ENCODE results near the gene ALOX12B. TPM values are rescaled to one million over a fixed set of nuclear protein-coding genes. Genes with fewer than 3 reads are reported as not detected.
"Not testable (repeated sequence)": the region's sequence is repeated elsewhere in the genome, so short reads cannot be mapped to it uniquely, and the experiment has no call there.

ALOX12B gene
- total and polyA plus RNA-seq, 11 donors, result not detected

GRCh38 chr17:8064561-8065019, 22.9 kb downstream of the ALOX12B start:
- Histone ChIP-seq H3K4me3 (no peak overlapping the region), H3K27me3 (peaks cover 19 to 55% (median 42%) of the 10 kb centered on the region in 9 donors)
- no peak for ATAC-seq

GRCh38 chr17:8063761-8064534, 23.6 kb downstream of the ALOX12B start:
- TF ChIP-seq POLR2A (IDR thresholded peaks at IDR 0.05) (no peak), CTCF (IDR thresholded peaks at IDR 0.05) (no peak)
- H3K4me1 ChIP-seq, result peaks cover 0 to 11% (median 0%) of the 10 kb centered on the region in 12 donors
- 7 to 12% (median 9%) methylated on average over 14 to 27 of the region's 28 CpGs for WGBS, 4 donors
- DNase-seq (no peak), ATAC-seq (no peak)
- H3K27me3 ChIP-seq, result peaks cover 19 to 60% (median 46%) of the 10 kb centered on the region in 9 donors
- intact Hi-C loops (cut with DNase I), result loop anchor here in 4 of 10 donors (5.0 to 10.0 kb wide), 4 partner anchors 43 to 238 kb away; partner anchors contain the start of gene SLC25A35 (in 1 of the 4)
- H3K9me3 ChIP-seq, result no peaks in the 10 kb centered on the region
- H3K27ac ChIP-seq, result no peak overlapping the region
- H3K36me3 ChIP-seq, result no peaks in the 10 kb centered on the region
- H3K4me3 ChIP-seq, result no peak overlapping the region

More at GRCh38 chr17:8064561-8065019, 22.9 kb downstream of the ALOX12B start:
- DNase-seq, result no peak
- Histone ChIP-seq H3K36me3 (no peaks in the 10 kb centered on the region), H3K4me1 (peaks cover 0 to 18% (median 0%) of the 10 kb centered on the region in 12 donors), H3K27ac (no peak overlapping the region), H3K9me3 (no peaks in the 10 kb centered on the region)
- intact Hi-C loops (cut with DNase I), result loop anchor here in 4 of 10 donors (5.0 to 10.0 kb wide), 4 partner anchors 43 to 238 kb away; partner anchors contain the start of gene SLC25A35 (in 1 of the 4)
- TF ChIP-seq CTCF (IDR thresholded peaks at IDR 0.05) (no peak), POLR2A (IDR thresholded peaks at IDR 0.05) (no peak)
- WGBS, 4 donors, result 44 to 49% (median 46%) methylated on average over 6 of the region's 6 CpGs

GRCh38 chr17:8062807-8063483, 24.6 kb downstream of the ALOX12B start:
- Histone ChIP-seq H3K4me1 (peaks cover 0 to 12% (median 0%) of the 10 kb centered on the region in 12 donors), H3K4me3 (peak overlapping the region in 5 of 12 donors; percentile 0 to 32 (median 6)), H3K27ac (no peak overlapping the region), H3K36me3 (no peaks in the 10 kb centered on the region), H3K9me3 (no peaks in the 10 kb centered on the region), H3K27me3 (peaks cover 19 to 70% (median 54%) of the 10 kb centered on the region in 9 donors)
- 7 to 10% (median 8%) methylated on average over 15 of the region's 15 CpGs for WGBS, 4 donors
- intact Hi-C loops (cut with DNase I), result loop anchor here in 4 of 10 donors (5.0 to 10.0 kb wide), 4 partner anchors 44 to 239 kb away; partner anchors contain the start of gene SLC25A35 (in 1 of the 4)
- DNase-seq (no peak), ATAC-seq (no peak)
- TF ChIP-seq CTCF (IDR thresholded peaks at IDR 0.05) (no peak), POLR2A (IDR thresholded peaks at IDR 0.05) (no peak)

GRCh38 chr17:8062435-8062806, 25.1 kb downstream of the ALOX12B start:
- Histone ChIP-seq H3K36me3 (no peaks in the 10 kb centered on the region), H3K4me1 (peaks cover 0 to 15% (median under 1%) of the 10 kb centered on the region in 12 donors), H3K9me3 (no peaks in the 10 kb centered on the region), H3K27me3 (peaks cover 19 to 71% (median 54%) of the 10 kb centered on the region in 9 donors), H3K27ac (no peak overlapping the region), H3K4me3 (peak overlapping the region in 5 of 12 donors; percentile 0 to 32 (median 6))
- no peak for ATAC-seq
- intact Hi-C loops (cut with DNase I), result loop anchor here in 4 of 10 donors (5.0 to 10.0 kb wide), 4 partner anchors 45 to 240 kb away; partner anchors contain the start of gene SLC25A35 (in 1 of the 4)
- TF ChIP-seq CTCF (IDR thresholded peaks at IDR 0.05) (no peak), POLR2A (IDR thresholded peaks at IDR 0.05) (no peak)
- DNase-seq, result no peak
- 8 to 13% (median 9%) methylated on average over 8 of the region's 8 CpGs for WGBS, 4 donors

GRCh38 chr17:8061851-8062250, 25.7 kb downstream of the ALOX12B start:
- intact Hi-C loops (cut with DNase I), result loop anchor here in 5 of 10 donors (2.0 to 10.0 kb wide), 5 partner anchors 45 to 240 kb away; partner anchors contain the start of gene SLC25A35 (in 1 of the 5)
- Histone ChIP-seq H3K4me1 (peaks cover 0 to 20% (median 1%) of the 10 kb centered on the region in 12 donors), H3K27me3 (peaks cover 19 to 71% (median 54%) of the 10 kb centered on the region in 9 donors)
- not testable (repeated sequence) for DNase-seq, H3K36me3 ChIP-seq, H3K4me3 ChIP-seq, H3K27ac ChIP-seq, ATAC-seq, H3K9me3 ChIP-seq
- 44 to 48% (median 47%) methylated on average over 8 of the region's 8 CpGs for WGBS, 4 donors

Measured in heart left ventricle (tissue), 16 donors.